Liver (tissue), 9 donors: ENCODE data around the gene SRRM3. TPM values are rescaled to one million over a fixed set of nuclear protein-coding genes. Genes with fewer than 3 reads are reported as not detected.
A peak's percentile ranks its signal among the peaks of the same experiment; 100 is the strongest.

ENCODE experiments used
- DNase-seq: peaks from one replicate; pipeline ENCODE4 v3.0.0-alpha.2; 2017; ENCODE audit warnings: low spot score
- H3K27ac ChIP-seq, 2 donors: one replicate each; pipeline ENCODE4 v1.7.0; 2013; ENCODE audit warnings: inconsistent platforms in 2 of 2, low read length in 2 of 2, control low read depth in 1 of 2, low read depth in 1 of 2, mild to moderate bottlenecking in 1 of 2
- H3K27me3 ChIP-seq, 4 donors: one replicate each; pipeline versions ENCODE4 v1.6.1 to v1.7.0; 2013; ENCODE audit warnings: low read length in 3 of 4, inconsistent platforms in 1 of 4, mild to moderate bottlenecking in 1 of 4, moderate library complexity in 1 of 4; ENCODE audit not compliant: control insufficient read depth in 4 of 4, insufficient read depth in 4 of 4
- H3K36me3 ChIP-seq, 4 donors: one replicate each; pipeline versions ENCODE4 v1.6.1 to v1.7.0; 2013; ENCODE audit warnings: low read length in 3 of 4, mild to moderate bottlenecking in 3 of 4, low read depth in 1 of 4, moderate library complexity in 1 of 4; ENCODE audit not compliant: control insufficient read depth in 4 of 4, insufficient read depth in 3 of 4
- H3K4me1 ChIP-seq, 4 donors: one replicate each; pipeline versions ENCODE4 v1.6.1 to v1.7.0; 2013; ENCODE audit warnings: low read length in 3 of 4, mild to moderate bottlenecking in 3 of 4, moderate library complexity in 1 of 4; ENCODE audit not compliant: control insufficient read depth in 4 of 4, insufficient read depth in 4 of 4
- H3K4me3 ChIP-seq, 3 donors: one replicate each; pipeline versions ENCODE4 v1.6.1 to v1.7.0; 2013; ENCODE audit warnings: low read length in 3 of 3, control low read depth in 1 of 3, low read depth in 1 of 3, mild to moderate bottlenecking in 1 of 3
- H3K9ac ChIP-seq, 2 donors: one replicate each; pipeline ENCODE4 v1.7.0; 2013; ENCODE audit warnings: low read length in 2 of 2, mild to moderate bottlenecking in 2 of 2, moderate library complexity in 2 of 2, control low read depth in 1 of 2, low read depth in 1 of 2
- H3K9me3 ChIP-seq, 4 donors: one replicate each; pipeline versions ENCODE4 v1.6.1 to v1.7.0; 2013; ENCODE audit warnings: low read length in 3 of 4; ENCODE audit not compliant: control insufficient read depth in 4 of 4
- EGR1 ChIP-seq, 2 donors: IDR thresholded peaks; 2 replicates each; pipeline ENCODE4 v1.6.1; 2016 to 2018; ENCODE audit warnings: antibody characterized with exemption in 2 of 2, low read depth in 2 of 2
- FOXA1 ChIP-seq: IDR thresholded peaks from 2 replicates; pipeline ENCODE4 v1.6.1; 2016; ENCODE audit warnings: antibody characterized with exemption
- FOXA2 ChIP-seq: IDR thresholded peaks from 2 replicates; pipeline ENCODE4 v1.6.1; 2016; ENCODE audit warnings: antibody characterized with exemption
- GABPA ChIP-seq, 2 donors: IDR thresholded peaks in 1 of 2; conservative IDR thresholded peaks in 1 of 2; 2 replicates each; pipeline ENCODE4 v1.6.1; 2016; ENCODE audit warnings: antibody characterized with exemption in 2 of 2, mild to moderate bottlenecking in 1 of 2, moderate library complexity in 1 of 2
- HNF4A ChIP-seq, 2 donors: conservative IDR thresholded peaks; 2 replicates each; pipeline ENCODE4 v1.6.1; 2016; ENCODE audit warnings: antibody characterized with exemption in 2 of 2, mild to moderate bottlenecking in 2 of 2
- HNF4G ChIP-seq: IDR thresholded peaks from 2 replicates; pipeline ENCODE4 v1.6.1; 2016; ENCODE audit warnings: antibody characterized with exemption
- JUND ChIP-seq, 2 donors: IDR thresholded peaks; 2 replicates each; pipeline ENCODE4 v1.6.1; 2016; ENCODE audit warnings: antibody characterized with exemption in 2 of 2
- NR2F2 ChIP-seq: IDR thresholded peaks from 2 replicates; pipeline ENCODE4 v1.6.1; 2016; ENCODE audit warnings: antibody characterized with exemption
- RAD21 ChIP-seq, 2 donors: IDR thresholded peaks; 2 replicates each; pipeline ENCODE4 v1.6.1; 2016; ENCODE audit warnings: antibody characterized with exemption in 2 of 2, mild to moderate bottlenecking in 2 of 2
- RXRA ChIP-seq, 2 donors: IDR thresholded peaks; 2 replicates each; pipeline ENCODE4 v1.6.1; 2017 to 2018; ENCODE audit warnings: antibody characterized with exemption in 2 of 2, mild to moderate bottlenecking in 1 of 2
- SP1 ChIP-seq: IDR thresholded peaks from 2 replicates; pipeline ENCODE4 v1.6.1; 2018; ENCODE audit warnings: antibody characterized with exemption, mild to moderate bottlenecking
- TAF1 ChIP-seq: conservative IDR thresholded peaks from 2 replicates; pipeline ENCODE4 v1.6.1; 2016; ENCODE audit warnings: antibody characterized with exemption, mild to moderate bottlenecking
- YY1 ChIP-seq: IDR thresholded peaks from 2 replicates; pipeline ENCODE4 v1.6.1; 2016; ENCODE audit warnings: antibody characterized with exemption, mild to moderate bottlenecking
- WGBS: extraction: QIAGEN DNeasy Blood & Tissue Kit; methylation state at CpG from one replicate; pipeline ENCODE4 v1.1.7; 2013; 5-methylcytosine and 5-hydroxymethylcytosine counted together
- polyA plus RNA-seq, 2 donors: library from polyadenylated mRNA; stranded (reverse) in 1 of 2; unstranded in 1 of 2; fragments of 200-250 nt in 1 of 2; fragments of >200 nt in 1 of 2; fragmentation: Nextera tagmentation in 1 of 2; extraction: Ambion mirVana in 1 of 2; gene quantifications; one replicate each; pipeline versions ENCODE4 v1.2.1 to v1.2.3, GENCODE V29; 2013 to 2015
- total RNA-seq, 2 donors: library from RNA; depleted of rRNA; stranded (reverse); fragments of >200 nt; gene quantifications; one replicate each; pipeline ENCODE4 v1.2.3, GENCODE V29; 2014
- TF ChIP-seq, protein P1 (sequence below): IDR thresholded peaks from 2 replicates; pipeline ENCODE4 v1.6.1; 2016; ENCODE audit warnings: antibody characterized with exemption
- TF ChIP-seq, protein P2 (sequence below): IDR thresholded peaks from 2 replicates; pipeline ENCODE4 v1.6.1; 2016; ENCODE audit warnings: antibody characterized with exemption
- TF ChIP-seq, protein P3 (sequence below): IDR thresholded peaks from 2 replicates; pipeline ENCODE4 v1.6.1; 2016; ENCODE audit warnings: antibody characterized with exemption, mild to moderate bottlenecking
- TF ChIP-seq, protein P4 (sequence below): fragments of 150-350 bp; IDR thresholded peaks from 2 replicates; pipeline ENCODE4 v1.5.1; 2017; ENCODE audit warnings: improper control_type of control experiment, low read depth, low read length; ENCODE audit not compliant: missing input control
- TF ChIP-seq, protein P5 (sequence below): IDR thresholded peaks from 2 replicates; pipeline ENCODE4 v1.6.1; 2016; ENCODE audit warnings: antibody characterized with exemption
- donor health status: healthy.
- donor health status: healthy.
- donor health status: healthy.
- donor health status: healthy.
- donor health status: healthy.

SRRM3 gene
- total and polyA plus RNA-seq, 4 donors = 0.08 to 0.16 TPM; not detected in 2

DNA sequence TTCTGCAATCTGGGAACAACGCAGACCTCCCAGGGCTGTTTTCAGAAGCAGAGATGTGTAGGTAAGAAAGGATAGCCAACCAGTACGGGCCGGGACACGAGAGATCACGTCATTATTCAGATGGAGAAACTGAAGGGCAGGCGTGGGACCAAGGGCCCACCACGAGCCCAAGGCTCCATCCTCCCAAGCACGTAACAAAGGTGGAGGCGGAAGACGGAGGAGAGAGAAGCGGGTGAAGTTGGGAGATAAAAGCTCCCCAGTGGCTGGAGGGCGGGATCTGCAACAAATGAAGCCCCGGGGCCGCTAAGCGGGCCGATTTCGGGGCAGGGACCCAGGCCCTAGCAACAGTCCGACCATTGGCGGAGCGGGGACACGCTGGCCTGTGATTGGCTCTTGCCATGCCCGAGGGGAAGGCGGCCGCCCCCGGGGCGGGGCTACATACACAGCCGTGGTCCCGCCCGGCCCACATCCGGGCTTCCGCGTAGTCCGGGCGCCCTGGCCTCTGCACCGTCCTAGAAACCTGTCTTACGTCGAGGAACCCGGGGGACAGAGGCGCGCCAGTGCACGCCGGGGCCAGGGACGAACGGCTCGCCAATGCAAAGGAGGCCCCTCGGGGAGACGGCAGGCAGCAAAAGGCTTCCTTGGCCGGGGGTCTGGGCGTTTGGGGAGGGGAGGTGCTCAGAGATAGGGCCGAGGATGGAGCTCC is 116.2 kb downstream of the SRRM3 start:
- Histone ChIP-seq H3K27me3 (no peaks in the 10 kb centered on the region), H3K36me3 (no peaks in the 10 kb centered on the region), H3K4me1 (peaks cover 3 to 14% (median 11%) of the 10 kb centered on the region in 4 donors), H3K9me3 (no peaks in the 10 kb centered on the region), H3K27ac (peak overlapping the region; percentile 84 to 97), H3K9ac (peak overlapping the region; percentile 5 to 58), H3K4me3 (peak overlapping the region; percentile 58 to 89 (median 66))
- WGBS = under 1% methylated on average over 50 of the region's 50 CpGs
- TF ChIP-seq, protein P1, sequence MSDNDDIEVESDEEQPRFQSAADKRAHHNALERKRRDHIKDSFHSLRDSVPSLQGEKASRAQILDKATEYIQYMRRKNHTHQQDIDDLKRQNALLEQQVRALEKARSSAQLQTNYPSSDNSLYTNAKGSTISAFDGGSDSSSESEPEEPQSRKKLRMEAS = no peak
- TF ChIP-seq RAD21 (IDR thresholded peaks at IDR 0.05) (peak in 1 of 2 donors; percentile 42), YY1 (peak; percentile 87), RXRA (IDR thresholded peaks at IDR 0.05) (no peak), EGR1 (IDR thresholded peaks at IDR 0.05; ENCODE audit: low read depth in 2 of 2) (no peak), SP1 (peak; percentile 91), FOXA1 (no peak), HNF4A (conservative IDR thresholded peaks at IDR 0.05) (no peak), GABPA (IDR thresholded peaks at IDR 0.05 in 1 of 2, conservative IDR thresholded peaks at IDR 0.05 in 1 of 2) (peak in 1 of 2 donors; percentile 27), HNF4G (no peak), FOXA2 (no peak), TAF1 (peak; percentile 34), NR2F2 (no peak), JUND (IDR thresholded peaks at IDR 0.05) (no peak)
- TF ChIP-seq, protein P2, sequence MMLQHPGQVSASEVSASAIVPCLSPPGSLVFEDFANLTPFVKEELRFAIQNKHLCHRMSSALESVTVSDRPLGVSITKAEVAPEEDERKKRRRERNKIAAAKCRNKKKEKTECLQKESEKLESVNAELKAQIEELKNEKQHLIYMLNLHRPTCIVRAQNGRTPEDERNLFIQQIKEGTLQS = no peak
- TF ChIP-seq, protein P3, sequence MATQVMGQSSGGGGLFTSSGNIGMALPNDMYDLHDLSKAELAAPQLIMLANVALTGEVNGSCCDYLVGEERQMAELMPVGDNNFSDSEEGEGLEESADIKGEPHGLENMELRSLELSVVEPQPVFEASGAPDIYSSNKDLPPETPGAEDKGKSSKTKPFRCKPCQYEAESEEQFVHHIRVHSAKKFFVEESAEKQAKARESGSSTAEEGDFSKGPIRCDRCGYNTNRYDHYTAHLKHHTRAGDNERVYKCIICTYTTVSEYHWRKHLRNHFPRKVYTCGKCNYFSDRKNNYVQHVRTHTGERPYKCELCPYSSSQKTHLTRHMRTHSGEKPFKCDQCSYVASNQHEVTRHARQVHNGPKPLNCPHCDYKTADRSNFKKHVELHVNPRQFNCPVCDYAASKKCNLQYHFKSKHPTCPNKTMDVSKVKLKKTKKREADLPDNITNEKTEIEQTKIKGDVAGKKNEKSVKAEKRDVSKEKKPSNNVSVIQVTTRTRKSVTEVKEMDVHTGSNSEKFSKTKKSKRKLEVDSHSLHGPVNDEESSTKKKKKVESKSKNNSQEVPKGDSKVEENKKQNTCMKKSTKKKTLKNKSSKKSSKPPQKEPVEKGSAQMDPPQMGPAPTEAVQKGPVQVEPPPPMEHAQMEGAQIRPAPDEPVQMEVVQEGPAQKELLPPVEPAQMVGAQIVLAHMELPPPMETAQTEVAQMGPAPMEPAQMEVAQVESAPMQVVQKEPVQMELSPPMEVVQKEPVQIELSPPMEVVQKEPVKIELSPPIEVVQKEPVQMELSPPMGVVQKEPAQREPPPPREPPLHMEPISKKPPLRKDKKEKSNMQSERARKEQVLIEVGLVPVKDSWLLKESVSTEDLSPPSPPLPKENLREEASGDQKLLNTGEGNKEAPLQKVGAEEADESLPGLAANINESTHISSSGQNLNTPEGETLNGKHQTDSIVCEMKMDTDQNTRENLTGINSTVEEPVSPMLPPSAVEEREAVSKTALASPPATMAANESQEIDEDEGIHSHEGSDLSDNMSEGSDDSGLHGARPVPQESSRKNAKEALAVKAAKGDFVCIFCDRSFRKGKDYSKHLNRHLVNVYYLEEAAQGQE = peak; percentile 52
- TF ChIP-seq, protein P4, sequence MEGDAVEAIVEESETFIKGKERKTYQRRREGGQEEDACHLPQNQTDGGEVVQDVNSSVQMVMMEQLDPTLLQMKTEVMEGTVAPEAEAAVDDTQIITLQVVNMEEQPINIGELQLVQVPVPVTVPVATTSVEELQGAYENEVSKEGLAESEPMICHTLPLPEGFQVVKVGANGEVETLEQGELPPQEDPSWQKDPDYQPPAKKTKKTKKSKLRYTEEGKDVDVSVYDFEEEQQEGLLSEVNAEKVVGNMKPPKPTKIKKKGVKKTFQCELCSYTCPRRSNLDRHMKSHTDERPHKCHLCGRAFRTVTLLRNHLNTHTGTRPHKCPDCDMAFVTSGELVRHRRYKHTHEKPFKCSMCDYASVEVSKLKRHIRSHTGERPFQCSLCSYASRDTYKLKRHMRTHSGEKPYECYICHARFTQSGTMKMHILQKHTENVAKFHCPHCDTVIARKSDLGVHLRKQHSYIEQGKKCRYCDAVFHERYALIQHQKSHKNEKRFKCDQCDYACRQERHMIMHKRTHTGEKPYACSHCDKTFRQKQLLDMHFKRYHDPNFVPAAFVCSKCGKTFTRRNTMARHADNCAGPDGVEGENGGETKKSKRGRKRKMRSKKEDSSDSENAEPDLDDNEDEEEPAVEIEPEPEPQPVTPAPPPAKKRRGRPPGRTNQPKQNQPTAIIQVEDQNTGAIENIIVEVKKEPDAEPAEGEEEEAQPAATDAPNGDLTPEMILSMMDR = no peak
- TF ChIP-seq, protein P5, sequence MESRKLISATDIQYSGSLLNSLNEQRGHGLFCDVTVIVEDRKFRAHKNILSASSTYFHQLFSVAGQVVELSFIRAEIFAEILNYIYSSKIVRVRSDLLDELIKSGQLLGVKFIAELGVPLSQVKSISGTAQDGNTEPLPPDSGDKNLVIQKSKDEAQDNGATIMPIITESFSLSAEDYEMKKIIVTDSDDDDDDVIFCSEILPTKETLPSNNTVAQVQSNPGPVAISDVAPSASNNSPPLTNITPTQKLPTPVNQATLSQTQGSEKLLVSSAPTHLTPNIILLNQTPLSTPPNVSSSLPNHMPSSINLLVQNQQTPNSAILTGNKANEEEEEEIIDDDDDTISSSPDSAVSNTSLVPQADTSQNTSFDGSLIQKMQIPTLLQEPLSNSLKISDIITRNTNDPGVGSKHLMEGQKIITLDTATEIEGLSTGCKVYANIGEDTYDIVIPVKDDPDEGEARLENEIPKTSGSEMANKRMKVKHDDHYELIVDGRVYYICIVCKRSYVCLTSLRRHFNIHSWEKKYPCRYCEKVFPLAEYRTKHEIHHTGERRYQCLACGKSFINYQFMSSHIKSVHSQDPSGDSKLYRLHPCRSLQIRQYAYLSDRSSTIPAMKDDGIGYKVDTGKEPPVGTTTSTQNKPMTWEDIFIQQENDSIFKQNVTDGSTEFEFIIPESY = no peak
- DNase-seq = peak; percentile 95
